Coronary artery (tissue), 2 donors: ENCODE data around the gene CREB5.
"Not testable (repeated sequence)": the region's sequence is repeated elsewhere in the genome, so short reads cannot be mapped to it uniquely, and the experiment has no call there.

Experiments used
- DNase-seq: peaks from one replicate; pipeline ENCODE4 v3.0.0-alpha.2; 2017; ENCODE audit warnings: low spot score
- H3K27ac ChIP-seq, 2 donors: fragments of 200-600 bp; sonication (generic); one replicate each; pipeline ENCODE4 v1.5.1; 2016 to 2019
- H3K4me3 ChIP-seq: fragments of 200-600 bp; sonication (generic); 2 replicates; pipeline ENCODE4 v1.5.1; 2016; ENCODE audit warnings: mild to moderate bottlenecking, moderate library complexity
- CTCF ChIP-seq: fragments of 200-600 bp; sonication (generic); IDR thresholded peaks from one replicate; pipeline ENCODE4 v1.5.1; 2019; ENCODE audit warnings: antibody characterized with exemption

Gene CREB5

GRCh38 chr7:28544453-28545117, 132.3 kb downstream of the CREB5 start:
- H3K4me3 ChIP-seq = no peak overlapping the region
- no peak for DNase-seq
- no peak for TF ChIP-seq CTCF

GRCh38 chr7:28546067-28546466, 133.7 kb downstream of the CREB5 start:
- no peak overlapping the region for H3K4me3 ChIP-seq
- no peak for DNase-seq
- no peak overlapping the region for H3K27ac ChIP-seq
- TF ChIP-seq CTCF = no peak

More at GRCh38 chr7:28544453-28545117, 132.3 kb downstream of the CREB5 start:
- no peak overlapping the region for H3K27ac ChIP-seq

- H3K4me3 ChIP-seq = no peak overlapping the region
- no peak for TF ChIP-seq CTCF
- no peak overlapping the region for H3K27ac ChIP-seq
- DNase-seq = no peak
Observed at GRCh38 chr7:28547115-28547514, 134.8 kb downstream of the CREB5 start.

- Histone ChIP-seq H3K4me3 (no peak overlapping the region), H3K27ac (no peak overlapping the region)
- TF ChIP-seq CTCF = no peak
- DNase-seq = no peak
Observed at GRCh38 chr7:28548416-28548815, 136.1 kb downstream of the CREB5 start.

GRCh38 chr7:28549998-28550397, 137.7 kb downstream of the CREB5 start:
- TF ChIP-seq CTCF = no peak
- DNase-seq = no peak
- no peak overlapping the region for H3K27ac ChIP-seq

GRCh38 chr7:28550580-28551186, 138.4 kb downstream of the CREB5 start:
- H3K27ac ChIP-seq = no peak overlapping the region
- no peak for DNase-seq
- no peak for TF ChIP-seq CTCF
- H3K4me3 ChIP-seq = no peak overlapping the region

More at GRCh38 chr7:28549998-28550397, 137.7 kb downstream of the CREB5 start:
- no peak overlapping the region for H3K4me3 ChIP-seq

- Histone ChIP-seq H3K27ac (no peak overlapping the region), H3K4me3 (no peak overlapping the region)
- no peak for DNase-seq
- TF ChIP-seq CTCF = no peak
Observed at GRCh38 chr7:28551331-28551730, 139.0 kb downstream of the CREB5 start.

GRCh38 chr7:28551766-28552165, 139.4 kb downstream of the CREB5 start:
- H3K4me3 ChIP-seq, DNase-seq, H3K27ac ChIP-seq: not testable (repeated sequence)
